HUES6 (cell line): Measurements from ENCODE around the gene MIX23.

Experiments used
- H3K27ac ChIP-seq: 2 replicates; pipeline ENCODE4 v1.7.0; 2013; ENCODE audit warnings: low read depth, mild to moderate bottlenecking, low read length, inconsistent platforms
- H3K27me3 ChIP-seq: 2 replicates; pipeline ENCODE4 v1.6.1; 2013; ENCODE audit warnings: low read length; ENCODE audit not compliant: control insufficient read depth, insufficient read depth
- H3K36me3 ChIP-seq: 2 replicates; pipeline ENCODE4 v1.6.1; 2013; ENCODE audit warnings: low read length; ENCODE audit not compliant: control insufficient read depth, insufficient read depth
- H3K4me1 ChIP-seq: 2 replicates; pipeline ENCODE4 v1.6.1; 2013; ENCODE audit warnings: low read length; ENCODE audit not compliant: control insufficient read depth, insufficient read depth
- H3K4me3 ChIP-seq: 2 replicates; pipeline ENCODE4 v1.5.1; 2013; ENCODE audit warnings: low read depth, low read length
- H3K9ac ChIP-seq: one replicate; pipeline ENCODE4 v1.6.1; 2013; ENCODE audit warnings: mild to moderate bottlenecking, low read length
- H3K9me3 ChIP-seq: 2 replicates; pipeline ENCODE4 v1.6.1; 2013; ENCODE audit warnings: low read depth, low read length; ENCODE audit not compliant: control insufficient read depth, insufficient read depth

MIX23 gene

GRCh38 chr3:122392868-122393844, 10.1 kb upstream of the MIX23 start:
- Histone ChIP-seq H3K4me1 (peaks cover 9% of the 10 kb centered on the region; the same call in 1 of the 2 replicates), H3K36me3 (no peaks in the 10 kb centered on the region; the same call in 1 of the 2 replicates), H3K27me3 (no peaks in the 10 kb centered on the region), H3K9me3 (no peaks in the 10 kb centered on the region), H3K27ac (no peak overlapping the region), H3K4me3 (no peak overlapping the region), H3K9ac (no peak overlapping the region)

GRCh38 chr3:122391681-122392446, 8.8 kb upstream of the MIX23 start:
- Histone ChIP-seq H3K9me3 (no peaks in the 10 kb centered on the region), H3K36me3 (no peaks in the 10 kb centered on the region; the same call in 1 of the 2 replicates), H3K9ac (no peak overlapping the region), H3K27ac (no peak overlapping the region), H3K27me3 (no peaks in the 10 kb centered on the region), H3K4me3 (no peak overlapping the region), H3K4me1 (peaks cover 9% of the 10 kb centered on the region; the same call in 1 of the 2 replicates)

DNA sequence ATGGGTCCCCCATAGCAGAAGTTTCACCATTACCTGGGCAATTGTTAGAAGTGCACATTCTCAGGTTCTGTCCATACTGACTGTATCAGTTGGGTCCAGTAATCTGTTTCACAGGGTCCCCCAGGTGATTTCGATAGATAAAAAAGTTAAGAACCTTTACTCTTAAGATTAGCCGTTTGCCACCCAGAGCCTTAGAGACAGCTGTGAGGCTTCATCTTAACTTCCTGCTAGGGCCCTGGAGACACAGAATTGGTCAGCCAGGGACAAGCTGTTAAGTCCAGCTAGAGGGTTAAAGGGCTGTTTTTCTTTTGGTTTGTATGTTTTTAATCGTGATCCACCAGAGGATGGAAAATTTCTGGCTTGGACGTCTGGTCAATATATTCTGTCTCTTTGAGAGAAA, 7.6 kb upstream of the MIX23 start:
- Histone ChIP-seq H3K9me3 (no peaks in the 10 kb centered on the region), H3K27ac (no peak overlapping the region), H3K4me1 (peaks cover 9% of the 10 kb centered on the region; the same call in 1 of the 2 replicates), H3K4me3 (no peak overlapping the region), H3K36me3 (no peaks in the 10 kb centered on the region; the same call in 1 of the 2 replicates), H3K27me3 (no peaks in the 10 kb centered on the region), H3K9ac (no peak overlapping the region)

DNA sequence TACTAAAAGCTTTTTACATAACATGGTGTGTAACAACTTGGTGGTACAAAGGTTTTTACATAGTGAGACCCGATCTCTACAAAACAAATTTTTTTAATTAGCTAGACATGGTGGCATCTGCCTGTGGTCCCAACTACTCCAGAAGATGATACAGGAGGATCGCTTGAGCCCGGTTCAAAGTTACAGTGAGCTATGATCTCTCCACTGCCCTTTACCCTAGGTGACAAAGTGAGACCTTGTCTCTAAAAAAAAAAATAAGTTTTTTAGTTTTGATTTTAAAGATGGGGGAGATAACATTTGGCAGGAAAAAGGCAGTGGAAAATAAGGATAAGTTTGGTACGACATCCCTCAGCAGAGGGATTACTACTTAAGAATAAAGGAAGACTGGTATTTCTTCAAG, 6.9 kb upstream of the MIX23 start:
- Histone ChIP-seq H3K4me1 (peaks cover 9% of the 10 kb centered on the region; the same call in 1 of the 2 replicates), H3K9ac (no peak overlapping the region), H3K9me3 (no peaks in the 10 kb centered on the region), H3K27ac (no peak overlapping the region), H3K36me3 (no peaks in the 10 kb centered on the region; the same call in 1 of the 2 replicates), H3K27me3 (no peaks in the 10 kb centered on the region), H3K4me3 (no peak overlapping the region)

- Histone ChIP-seq H3K27me3 (no peaks in the 10 kb centered on the region), H3K27ac (no peak overlapping the region), H3K9me3 (no peaks in the 10 kb centered on the region), H3K4me1 (peaks cover 11% of the 10 kb centered on the region; the same call in 1 of the 2 replicates), H3K4me3 (no peak overlapping the region), H3K9ac (no peak overlapping the region), H3K36me3 (no peaks in the 10 kb centered on the region; the same call in 1 of the 2 replicates)
Measured at GRCh38 chr3:122389197-122389596, 6.2 kb upstream of the MIX23 start.

GRCh38 chr3:122387709-122388108, 4.7 kb upstream of the MIX23 start:
- Histone ChIP-seq H3K27ac (no peak overlapping the region), H3K4me1 (peaks cover 9% of the 10 kb centered on the region; the same call in 1 of the 2 replicates), H3K9ac (no peak overlapping the region), H3K9me3 (no peaks in the 10 kb centered on the region), H3K27me3 (no peaks in the 10 kb centered on the region), H3K36me3 (no peaks in the 10 kb centered on the region; the same call in 1 of the 2 replicates), H3K4me3 (no peak overlapping the region)

DNA sequence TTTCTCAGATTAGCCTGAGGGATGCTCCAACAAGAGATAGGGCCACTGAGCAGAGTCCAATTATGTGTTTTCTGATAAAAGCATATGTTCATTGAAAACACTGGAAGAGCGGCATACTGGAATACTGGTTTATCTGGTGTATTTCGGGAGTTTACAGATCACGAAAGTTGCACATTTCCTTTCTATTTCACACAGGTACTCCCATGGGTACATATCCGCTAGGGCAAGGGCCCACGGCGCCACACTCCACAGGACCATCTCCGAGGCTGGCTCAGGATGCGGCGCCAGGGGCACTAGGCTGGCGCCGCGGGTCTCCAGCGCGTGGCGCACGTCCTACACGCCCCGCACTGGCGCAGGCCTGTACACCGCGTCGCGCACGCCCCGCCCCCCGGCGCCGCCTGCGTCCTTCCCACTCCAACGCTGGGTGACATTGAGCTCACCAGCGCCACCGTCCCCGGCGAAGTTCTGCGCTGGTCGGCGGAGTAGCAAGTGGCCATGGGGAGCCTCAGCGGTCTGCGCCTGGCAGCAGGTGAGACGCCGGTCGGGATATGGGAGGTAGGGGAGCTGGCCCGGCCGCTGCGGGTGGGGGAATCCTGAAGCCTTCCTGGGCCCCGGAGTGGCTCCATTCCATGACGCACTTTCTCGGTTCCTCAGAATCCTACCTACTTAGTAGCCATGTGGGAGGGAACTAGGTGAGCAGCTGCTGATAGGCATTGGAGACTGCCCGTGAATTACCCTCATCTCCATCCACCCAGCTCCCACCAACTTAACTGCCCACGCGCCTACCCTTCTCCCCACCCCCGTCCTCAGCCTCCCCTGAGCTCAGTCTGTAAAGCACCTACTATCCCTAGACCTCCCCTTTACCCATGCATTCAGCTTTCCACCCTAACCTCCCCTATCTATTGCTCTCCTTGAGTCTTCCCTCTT, 1.0 kb upstream of the MIX23 start, which contains the start of gene FAM162A:
Gene FAM162A (plus strand): TSS at position 412 of the 927 bp plus-strand sequence. CDS start 84 bp downstream, at position 496.
- Histone ChIP-seq H3K9me3 (no peaks in the 10 kb centered on the region), H3K4me1 (peaks cover 9% of the 10 kb centered on the region; the same call in 1 of the 2 replicates), H3K27ac (peak within 1 kb of the TSS; percentile 39), H3K36me3 (no peaks in the 10 kb centered on the region; the same call in 1 of the 2 replicates), H3K4me3 (peak within 1 kb of the TSS; percentile 79), H3K9ac (peak within 1 kb of the TSS; percentile 89), H3K27me3 (no peaks in the 10 kb centered on the region)

DNA sequence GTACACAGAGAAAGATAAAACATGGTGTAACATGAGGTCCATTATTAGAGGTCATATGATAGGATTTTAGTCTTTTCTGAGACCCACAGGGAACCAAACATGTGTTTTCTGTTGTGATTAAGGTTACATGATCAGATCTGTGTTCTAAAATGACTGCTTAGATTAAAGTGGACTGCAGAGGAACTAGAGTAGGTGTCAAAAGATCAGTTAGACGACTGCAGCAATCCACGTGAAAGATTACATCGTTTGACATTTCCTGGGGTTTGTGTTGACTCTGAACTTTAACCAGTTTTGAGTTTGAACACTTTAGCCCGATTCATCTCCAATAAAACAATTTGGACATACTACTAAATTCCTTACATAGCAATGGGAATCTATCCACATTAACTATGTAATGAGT, 5.1 kb downstream of the MIX23 start:
- Histone ChIP-seq H3K27me3 (no peaks in the 10 kb centered on the region), H3K27ac (no peak overlapping the region), H3K4me1 (no peaks in the 10 kb centered on the region), H3K9me3 (no peaks in the 10 kb centered on the region), H3K36me3 (no peaks in the 10 kb centered on the region; the same call in 1 of the 2 replicates), H3K9ac (no peak overlapping the region), H3K4me3 (no peak overlapping the region)

GRCh38 chr3:122374034-122374433, 9.0 kb downstream of the MIX23 start:
- Histone ChIP-seq H3K4me1 (no peaks in the 10 kb centered on the region), H3K36me3 (peaks cover 24% of the 10 kb centered on the region)

DNA sequence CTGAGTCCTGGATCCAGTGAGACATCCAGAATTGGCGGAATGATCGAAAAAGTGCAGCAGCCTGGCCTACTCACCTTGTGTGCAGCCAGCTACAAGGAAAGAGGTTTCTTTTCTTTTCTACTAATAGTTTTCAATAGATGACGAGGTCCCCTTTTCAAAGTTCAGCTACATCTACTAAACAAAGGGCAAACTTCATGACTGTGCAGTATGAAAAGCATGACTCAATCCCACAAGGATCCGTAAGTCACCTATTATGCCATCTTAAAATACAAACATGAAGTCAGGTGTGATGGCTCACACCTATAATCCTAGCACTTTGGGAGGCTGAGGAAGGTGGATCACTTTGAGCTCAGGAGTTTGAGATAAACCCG, 16.7 kb downstream of the MIX23 start:
- peaks cover 79% of the 10 kb centered on the region for H3K36me3 ChIP-seq
- no peak overlapping the region for H3K4me3 ChIP-seq
- H3K9me3 ChIP-seq: no peaks in the 10 kb centered on the region
- H3K27ac ChIP-seq: no peak overlapping the region
- peaks cover 6% of the 10 kb centered on the region; the same call in 1 of the 2 replicates for H3K4me1 ChIP-seq
- H3K27me3 ChIP-seq: no peaks in the 10 kb centered on the region
- no peak overlapping the region for H3K9ac ChIP-seq

More at GRCh38 chr3:122374034-122374433, 9.0 kb downstream of the MIX23 start:
- Histone ChIP-seq H3K9me3 (no peaks in the 10 kb centered on the region), H3K27ac (no peak overlapping the region), H3K9ac (no peak overlapping the region), H3K27me3 (no peaks in the 10 kb centered on the region), H3K4me3 (no peak overlapping the region)
